Measurements from ENCODE around the gene AHNAK2.

AHNAK2 gene

DNA sequence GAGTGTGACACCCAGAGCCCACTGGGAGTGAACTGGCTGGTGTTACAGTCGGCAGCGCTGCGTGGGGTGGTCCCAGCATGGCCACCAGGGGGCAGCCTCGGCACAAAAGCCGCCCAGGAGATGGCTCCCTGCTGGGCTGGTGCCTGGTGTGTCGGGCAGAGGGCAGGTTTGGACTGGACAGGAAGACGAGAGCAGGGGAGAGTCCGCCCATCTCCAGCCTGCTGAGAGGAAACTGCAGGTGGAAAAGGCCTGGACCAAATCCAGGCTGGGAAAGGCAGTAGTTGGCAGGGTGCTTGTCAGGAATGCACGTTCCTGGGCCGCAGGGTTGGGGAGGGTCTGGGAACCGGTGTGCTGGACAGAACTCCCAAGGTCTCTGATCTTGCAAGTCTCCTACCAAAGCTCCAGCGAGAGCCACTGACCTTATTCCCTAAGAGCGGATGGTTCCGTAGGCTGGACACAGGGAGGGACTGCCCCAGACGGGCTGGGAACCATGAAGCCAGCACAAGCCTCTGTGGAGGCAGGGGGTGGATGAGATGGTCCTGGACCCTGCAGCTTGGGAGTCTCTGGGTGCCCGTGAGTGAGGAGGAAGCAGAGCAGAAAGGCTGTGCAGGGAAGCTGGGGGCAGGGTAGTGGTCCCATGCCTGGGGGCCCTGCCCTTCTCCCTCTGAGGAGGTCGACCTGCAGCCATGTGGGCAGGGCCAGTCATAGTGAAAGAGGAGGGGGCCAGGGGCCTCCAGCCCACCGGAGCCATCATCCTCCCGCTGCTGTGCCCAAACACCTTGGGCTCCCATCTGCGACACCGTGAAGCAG is 1.8 kb downstream of the AHNAK2 start:
- peak; percentile 88 for DNase-seq (ENCODE audit: low spot score)
- TF ChIP-seq, protein P1, sequence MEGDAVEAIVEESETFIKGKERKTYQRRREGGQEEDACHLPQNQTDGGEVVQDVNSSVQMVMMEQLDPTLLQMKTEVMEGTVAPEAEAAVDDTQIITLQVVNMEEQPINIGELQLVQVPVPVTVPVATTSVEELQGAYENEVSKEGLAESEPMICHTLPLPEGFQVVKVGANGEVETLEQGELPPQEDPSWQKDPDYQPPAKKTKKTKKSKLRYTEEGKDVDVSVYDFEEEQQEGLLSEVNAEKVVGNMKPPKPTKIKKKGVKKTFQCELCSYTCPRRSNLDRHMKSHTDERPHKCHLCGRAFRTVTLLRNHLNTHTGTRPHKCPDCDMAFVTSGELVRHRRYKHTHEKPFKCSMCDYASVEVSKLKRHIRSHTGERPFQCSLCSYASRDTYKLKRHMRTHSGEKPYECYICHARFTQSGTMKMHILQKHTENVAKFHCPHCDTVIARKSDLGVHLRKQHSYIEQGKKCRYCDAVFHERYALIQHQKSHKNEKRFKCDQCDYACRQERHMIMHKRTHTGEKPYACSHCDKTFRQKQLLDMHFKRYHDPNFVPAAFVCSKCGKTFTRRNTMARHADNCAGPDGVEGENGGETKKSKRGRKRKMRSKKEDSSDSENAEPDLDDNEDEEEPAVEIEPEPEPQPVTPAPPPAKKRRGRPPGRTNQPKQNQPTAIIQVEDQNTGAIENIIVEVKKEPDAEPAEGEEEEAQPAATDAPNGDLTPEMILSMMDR (IDR thresholded peaks at IDR 0.05; ENCODE audit: extremely low read depth, insufficient read depth, missing control alignments): peak; percentile 98
- in situ Hi-C loops (cut with MboI; ENCODE audit: low pct_unique_long_range_greater_than_20kb, low sequenced_read_pairs, unreplicated experiment): no loop called here

DNA sequence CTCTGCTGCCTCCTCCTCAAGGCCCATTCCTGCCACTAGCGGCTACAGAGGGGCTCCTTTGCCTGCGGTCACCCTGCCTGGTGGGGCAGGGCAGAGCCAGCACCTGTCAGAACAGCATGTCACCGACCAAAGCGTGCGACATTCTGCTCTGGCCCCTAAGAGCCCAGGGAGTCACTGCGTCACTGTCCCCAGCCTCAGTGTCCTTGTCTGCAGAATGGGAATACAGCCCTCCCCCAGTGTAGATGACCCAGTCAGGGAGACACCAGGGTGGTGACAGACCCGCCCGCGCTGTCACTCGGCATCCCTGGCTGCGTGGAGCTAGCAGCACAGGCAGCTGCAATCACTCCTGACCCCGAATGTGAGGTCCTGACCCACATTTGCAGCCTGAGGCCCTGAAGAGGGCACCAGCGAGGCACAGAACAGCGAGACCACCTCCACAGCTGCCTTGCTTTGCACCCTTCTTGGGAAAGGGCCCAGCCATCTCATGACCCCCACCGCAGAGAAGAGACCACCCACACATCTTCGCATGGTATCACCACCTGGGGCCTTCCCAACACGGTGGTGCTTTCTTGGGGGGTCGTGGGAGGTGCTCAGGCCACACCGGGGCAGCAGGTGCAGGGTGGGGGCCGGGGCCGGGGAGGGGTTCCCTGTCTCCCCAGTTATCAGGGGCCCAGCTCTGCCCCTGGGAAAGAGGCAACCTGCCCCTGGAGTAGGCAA is 2.5 kb downstream of the AHNAK2 start:
- in situ Hi-C loops (cut with MboI; ENCODE audit: low pct_unique_long_range_greater_than_20kb, low sequenced_read_pairs, unreplicated experiment): no loop called here
- TF ChIP-seq, protein P1 (IDR thresholded peaks at IDR 0.05; ENCODE audit: extremely low read depth, insufficient read depth, missing control alignments): peak; percentile 67
- peak; percentile 56 for DNase-seq (ENCODE audit: low spot score)

DNA sequence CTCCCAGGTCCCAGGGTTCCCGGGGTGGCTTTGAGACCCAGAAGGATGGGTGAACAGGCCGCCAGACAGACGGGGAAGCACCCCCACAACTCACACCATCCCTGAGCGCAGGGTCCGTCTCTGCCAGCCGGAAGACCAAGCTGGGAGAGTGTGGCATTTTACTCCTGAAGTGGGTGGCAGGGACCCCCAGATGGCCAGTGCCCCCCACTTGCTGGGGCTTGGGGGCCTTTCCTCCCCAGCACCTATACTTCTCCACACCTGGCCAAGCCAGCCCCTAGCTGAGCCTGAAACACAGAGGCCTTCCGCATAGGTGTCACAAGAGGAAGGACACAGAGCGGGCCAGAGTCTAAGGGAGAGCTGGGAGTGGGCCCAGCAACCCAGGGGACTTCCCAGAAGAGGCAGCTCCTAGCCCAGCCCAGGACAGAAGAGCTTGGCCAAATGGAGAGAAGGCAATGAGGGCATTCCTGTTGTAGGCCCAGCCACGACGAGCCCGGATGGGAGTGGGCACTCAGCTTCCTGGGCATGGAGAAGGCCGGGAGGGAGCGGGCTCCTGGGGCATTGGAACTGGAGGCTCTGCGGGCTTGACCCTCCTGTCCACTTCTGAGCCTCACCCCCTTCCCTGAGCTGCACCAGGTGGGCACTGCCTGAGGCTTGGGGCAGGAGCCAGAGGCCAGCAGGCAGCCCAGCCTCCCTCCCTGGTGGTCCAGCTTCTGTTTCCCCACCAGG is 3.3 kb downstream of the AHNAK2 start:
- no peak for DNase-seq (ENCODE audit: low spot score)
- in situ Hi-C loops (cut with MboI; ENCODE audit: low pct_unique_long_range_greater_than_20kb, low sequenced_read_pairs, unreplicated experiment): no loop called here
- TF ChIP-seq, protein P1 (IDR thresholded peaks at IDR 0.05; ENCODE audit: extremely low read depth, insufficient read depth, missing control alignments): no peak

DNA sequence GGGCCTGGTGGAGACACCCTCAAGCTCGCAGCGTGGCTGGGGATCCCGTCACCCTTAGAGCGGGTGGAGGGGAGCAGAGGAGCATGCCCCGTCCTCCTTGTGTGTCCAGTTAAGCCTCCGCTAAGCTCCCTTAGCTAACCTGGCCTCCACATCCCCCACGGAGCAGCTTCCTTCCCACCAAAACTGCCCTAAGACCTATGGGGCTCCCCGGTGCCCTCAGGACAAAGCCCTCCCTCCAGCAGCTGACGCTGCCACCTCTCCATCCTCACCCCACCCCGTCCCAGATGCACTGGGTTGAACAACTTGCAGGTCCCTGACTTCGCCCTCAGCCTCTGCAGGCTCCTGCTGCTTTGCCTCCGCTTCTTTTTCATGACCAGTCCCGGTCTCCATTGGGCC is 4.0 kb downstream of the AHNAK2 start:
- TF ChIP-seq, protein P1 (IDR thresholded peaks at IDR 0.05; ENCODE audit: extremely low read depth, insufficient read depth, missing control alignments): no peak
- no peak for DNase-seq (ENCODE audit: low spot score)
- in situ Hi-C loops (cut with MboI; ENCODE audit: low pct_unique_long_range_greater_than_20kb, low sequenced_read_pairs, unreplicated experiment): no loop called here

DNA sequence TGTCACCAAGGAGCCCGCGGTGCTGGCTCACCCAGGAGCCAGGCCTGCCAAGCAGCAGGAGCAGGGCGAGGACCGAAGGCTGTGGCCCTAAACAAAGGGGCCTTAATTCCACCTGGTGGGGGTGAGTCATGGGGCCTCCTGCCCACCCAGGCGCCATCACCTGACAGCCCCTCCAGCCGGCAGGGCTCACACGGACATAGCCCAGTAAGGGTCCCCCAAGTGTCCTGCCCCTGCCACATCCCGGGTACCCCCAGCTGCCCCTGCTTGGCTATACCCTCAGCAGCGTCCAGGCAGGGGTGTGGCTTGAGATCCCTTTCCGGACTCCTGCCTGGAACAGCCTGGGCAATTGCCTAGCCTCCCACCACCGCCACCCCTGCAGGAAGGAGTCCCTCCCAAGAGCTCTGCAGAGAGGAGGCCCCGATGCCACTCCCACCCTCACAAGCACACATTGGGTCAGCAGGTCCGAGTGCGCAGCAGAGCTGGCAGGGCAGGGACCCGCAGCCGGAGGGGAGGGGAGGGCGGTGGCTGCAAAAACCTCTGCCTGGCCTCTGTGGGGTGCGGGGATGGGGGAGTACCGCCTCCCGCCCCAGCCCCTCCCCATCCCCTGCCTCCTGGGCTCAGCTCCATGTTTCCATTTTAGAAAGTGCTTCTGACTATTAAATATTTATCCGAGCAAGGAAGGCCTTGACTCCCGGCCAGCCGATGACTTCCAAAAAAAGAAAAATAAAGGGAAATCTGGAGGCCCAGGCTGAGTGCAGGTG is 4.6 kb downstream of the AHNAK2 start:
- no peak for DNase-seq (ENCODE audit: low spot score)
- TF ChIP-seq, protein P1 (IDR thresholded peaks at IDR 0.05; ENCODE audit: extremely low read depth, insufficient read depth, missing control alignments): no peak
- in situ Hi-C loops (cut with MboI; ENCODE audit: low pct_unique_long_range_greater_than_20kb, low sequenced_read_pairs, unreplicated experiment): no loop called here

DNA sequence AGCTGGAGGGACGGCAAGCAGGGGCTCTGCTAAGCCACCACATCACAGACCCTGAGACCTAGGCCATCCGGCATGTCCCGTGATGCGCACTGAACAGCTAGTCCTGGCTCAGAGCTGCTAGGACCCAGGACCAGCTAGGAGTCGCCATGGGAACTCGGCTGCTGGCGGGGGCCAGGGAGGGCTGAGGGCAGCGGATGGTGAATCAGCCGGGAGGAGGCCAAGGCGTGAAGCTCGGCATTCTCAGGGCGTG is 5.1 kb downstream of the AHNAK2 start:
- in situ Hi-C loops (cut with MboI; ENCODE audit: low pct_unique_long_range_greater_than_20kb, low sequenced_read_pairs, unreplicated experiment): no loop called here
- TF ChIP-seq, protein P1 (IDR thresholded peaks at IDR 0.05; ENCODE audit: extremely low read depth, insufficient read depth, missing control alignments): no peak
- DNase-seq (ENCODE audit: low spot score): no peak

Data from GM13977 (cell line).